Measurements from ENCODE around the gene KCNJ9. TPM values are rescaled to one million over a fixed set of nuclear protein-coding genes. Genes with fewer than 3 reads are reported as not detected.

Gene KCNJ9
- total RNA-seq, 1 experiment from 2014 or later = not detected

- H3K36me3 ChIP-seq (ENCODE audit: low read depth) = no peaks in the 10 kb centered on the region
- H3K27me3 ChIP-seq (ENCODE audit: insufficient read depth, low read depth) = peaks cover 39% of the 10 kb centered on the region
- H3K4me2 ChIP-seq = no peak overlapping the region
- no peaks in the 10 kb centered on the region for H3K79me2 ChIP-seq (ENCODE audit: low read depth)
- CTCF ChIA-PET = no interaction called here
- intact Hi-C loops (cut with micrococcal nuclease; ENCODE audit: unreplicated experiment) = no loop called here
- no peaks in the 10 kb centered on the region for H3K9me2 ChIP-seq (ENCODE audit: insufficient read depth)
- BruUV-seq (replicated peaks) = no TSS peak
- no peak for DNase-seq
- H3F3A ChIP-seq (ENCODE audit: insufficient read depth, low read depth) = no peaks in the 10 kb centered on the region
- no peak overlapping the region for H3K4me3 ChIP-seq
- H3K9me3 ChIP-seq (ENCODE audit: insufficient read depth, low read depth) = no peaks in the 10 kb centered on the region
- H2AFZ ChIP-seq = no peak overlapping the region
- TF ChIP-seq EZH2 (IDR thresholded peaks at IDR 0.05; ENCODE audit: low read depth) = no peak
- TF ChIP-seq, protein P1, sequence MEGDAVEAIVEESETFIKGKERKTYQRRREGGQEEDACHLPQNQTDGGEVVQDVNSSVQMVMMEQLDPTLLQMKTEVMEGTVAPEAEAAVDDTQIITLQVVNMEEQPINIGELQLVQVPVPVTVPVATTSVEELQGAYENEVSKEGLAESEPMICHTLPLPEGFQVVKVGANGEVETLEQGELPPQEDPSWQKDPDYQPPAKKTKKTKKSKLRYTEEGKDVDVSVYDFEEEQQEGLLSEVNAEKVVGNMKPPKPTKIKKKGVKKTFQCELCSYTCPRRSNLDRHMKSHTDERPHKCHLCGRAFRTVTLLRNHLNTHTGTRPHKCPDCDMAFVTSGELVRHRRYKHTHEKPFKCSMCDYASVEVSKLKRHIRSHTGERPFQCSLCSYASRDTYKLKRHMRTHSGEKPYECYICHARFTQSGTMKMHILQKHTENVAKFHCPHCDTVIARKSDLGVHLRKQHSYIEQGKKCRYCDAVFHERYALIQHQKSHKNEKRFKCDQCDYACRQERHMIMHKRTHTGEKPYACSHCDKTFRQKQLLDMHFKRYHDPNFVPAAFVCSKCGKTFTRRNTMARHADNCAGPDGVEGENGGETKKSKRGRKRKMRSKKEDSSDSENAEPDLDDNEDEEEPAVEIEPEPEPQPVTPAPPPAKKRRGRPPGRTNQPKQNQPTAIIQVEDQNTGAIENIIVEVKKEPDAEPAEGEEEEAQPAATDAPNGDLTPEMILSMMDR (conservative IDR thresholded peaks at IDR 0.05) = no peak
- POLR2A ChIA-PET (ENCODE audit: unreplicated experiment) = interaction anchor here (0.6 kb wide), 1 partner anchor 31 kb away, joined by 8 read pairs; no protein-coding TSS in a partner anchor
- H4K20me1 ChIP-seq (ENCODE audit: insufficient read depth) = no peaks in the 10 kb centered on the region
- H3K27ac ChIP-seq = no peak overlapping the region
- H3K4me1 ChIP-seq (replicated peaks; ENCODE audit: insufficient read depth) = no peaks in the 10 kb centered on the region
These were observed 6.5 kb upstream of the KCNJ9 start for GRCh38 chr1:160074865-160075264.

GRCh38 chr1:160075836-160076235 lies 5.5 kb upstream of the KCNJ9 start:
- intact Hi-C loops (cut with micrococcal nuclease; ENCODE audit: unreplicated experiment) = no loop called here
- BruUV-seq (replicated peaks) = no TSS peak
- H3K27me3 ChIP-seq (ENCODE audit: insufficient read depth, low read depth) = peaks cover 41% of the 10 kb centered on the region

DNA sequence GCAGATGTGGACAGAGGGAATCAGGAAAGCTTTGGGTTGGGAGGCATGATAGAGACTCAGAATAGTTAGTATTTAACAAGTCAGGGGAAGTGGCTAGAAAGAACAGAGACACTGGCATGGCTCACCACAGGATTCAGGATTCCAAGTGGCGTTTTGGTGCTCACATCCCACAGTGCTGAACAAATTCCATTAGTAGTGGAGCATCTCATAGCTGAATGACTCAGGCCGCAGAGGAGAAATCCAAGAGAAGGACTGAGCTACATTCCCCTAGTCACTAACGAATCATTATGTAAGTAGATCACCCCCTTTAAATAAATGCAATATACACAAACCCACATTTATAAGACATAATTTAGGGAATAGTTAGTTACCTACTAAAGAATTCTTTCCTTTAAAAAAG lies 5.0 kb upstream of the KCNJ9 start:
- no peak overlapping the region for H3K4me3 ChIP-seq
- no TSS peak for BruUV-seq (replicated peaks)
- POLR2A ChIA-PET (ENCODE audit: unreplicated experiment) = no interaction called here
- no peak overlapping the region for H3K4me2 ChIP-seq
- H3K9me2 ChIP-seq (ENCODE audit: insufficient read depth) = no peaks in the 10 kb centered on the region
- no peak for TF ChIP-seq EZH2 (IDR thresholded peaks at IDR 0.05; ENCODE audit: low read depth)
- TF ChIP-seq, protein P1 (conservative IDR thresholded peaks at IDR 0.05) = no peak
- CTCF ChIA-PET = interaction anchor here (0.7 kb wide), 1 partner anchor 18 kb away, joined by 4 read pairs; no protein-coding TSS in a partner anchor
- H3K9me3 ChIP-seq (ENCODE audit: insufficient read depth, low read depth) = no peaks in the 10 kb centered on the region
- no peaks in the 10 kb centered on the region for H3K4me1 ChIP-seq (replicated peaks; ENCODE audit: insufficient read depth)
- intact Hi-C loops (cut with micrococcal nuclease; ENCODE audit: unreplicated experiment) = no loop called here
- no peak for DNase-seq
- H3K27ac ChIP-seq = no peak overlapping the region
- no peaks in the 10 kb centered on the region for H3F3A ChIP-seq (ENCODE audit: insufficient read depth, low read depth)
- H4K20me1 ChIP-seq (ENCODE audit: insufficient read depth) = no peaks in the 10 kb centered on the region
- H3K79me2 ChIP-seq (ENCODE audit: low read depth) = no peaks in the 10 kb centered on the region
- H3K27me3 ChIP-seq (ENCODE audit: insufficient read depth, low read depth) = peaks cover 41% of the 10 kb centered on the region
- no peaks in the 10 kb centered on the region for H3K36me3 ChIP-seq (ENCODE audit: low read depth)
- no peak overlapping the region for H2AFZ ChIP-seq

More at GRCh38 chr1:160075836-160076235, 5.5 kb upstream of the KCNJ9 start:
- no peaks in the 10 kb centered on the region for H3K9me3 ChIP-seq (ENCODE audit: insufficient read depth, low read depth)
- H3K4me2 ChIP-seq = no peak overlapping the region
- DNase-seq = no peak
- H3K79me2 ChIP-seq (ENCODE audit: low read depth) = no peaks in the 10 kb centered on the region
- ChIA-PET CTCF (no interaction called here), POLR2A (ENCODE audit: unreplicated experiment) (no interaction called here)
- H3K27ac ChIP-seq = no peak overlapping the region
- no peaks in the 10 kb centered on the region for H3F3A ChIP-seq (ENCODE audit: insufficient read depth, low read depth)
- no peak overlapping the region for H3K4me3 ChIP-seq
- no peaks in the 10 kb centered on the region for H3K9me2 ChIP-seq (ENCODE audit: insufficient read depth)
- TF ChIP-seq, protein P1 (conservative IDR thresholded peaks at IDR 0.05) = no peak
- TF ChIP-seq EZH2 (IDR thresholded peaks at IDR 0.05; ENCODE audit: low read depth) = no peak
- no peaks in the 10 kb centered on the region for H3K4me1 ChIP-seq (replicated peaks; ENCODE audit: insufficient read depth)
- H2AFZ ChIP-seq = no peak overlapping the region
- no peaks in the 10 kb centered on the region for H4K20me1 ChIP-seq (ENCODE audit: insufficient read depth)
- H3K36me3 ChIP-seq (ENCODE audit: low read depth) = no peaks in the 10 kb centered on the region

All from PC-9 (cell line).